DMS 273 (cell line): ENCODE results near the gene VPS26B.
A peak's percentile ranks its signal among the peaks of the same experiment; 100 is the strongest.

ENCODE experiments used
- DNase-seq: peaks from one replicate; lab custom pipeline; 2025; ENCODE audit not compliant: unreplicated experiment; lab: John Stamatoyannopoulos, UW

VPS26B gene

GRCh38 chr11:134231958-134232659, 7.6 kb downstream of the VPS26B start:
- no peak for DNase-seq

- DNase-seq = no peak
Observed at GRCh38 chr11:134233729-134234179, 9.3 kb downstream of the VPS26B start.

- DNase-seq = no peak
Observed at GRCh38 chr11:134235399-134235798, 10.9 kb downstream of the VPS26B start.

- DNase-seq = no peak
Observed at GRCh38 chr11:134236834-134237556, 12.5 kb downstream of the VPS26B start.

- DNase-seq = no peak
Observed at GRCh38 chr11:134237557-134237922, 13.1 kb downstream of the VPS26B start.

- no peak for DNase-seq
Observed at GRCh38 chr11:134238956-134239355, 14.5 kb downstream of the VPS26B start.

- DNase-seq = no peak
Observed at GRCh38 chr11:134240592-134240991, 16.1 kb downstream of the VPS26B start.

- DNase-seq = no peak
Observed at GRCh38 chr11:134242376-134242775, 17.9 kb downstream of the VPS26B start.

GRCh38 chr11:134243913-134244312, 19.4 kb downstream of the VPS26B start:
- no peak for DNase-seq

- DNase-seq = peak; percentile 10
Observed at GRCh38 chr11:134244593-134244992, 20.1 kb downstream of the VPS26B start.

GRCh38 chr11:134245434-134245833, 21.0 kb downstream of the VPS26B start:
- DNase-seq = no peak

- DNase-seq = no peak
Observed at GRCh38 chr11:134246100-134246499, 21.6 kb downstream of the VPS26B start.

- DNase-seq = no peak
Observed at GRCh38 chr11:134246678-134247077, 22.2 kb downstream of the VPS26B start.

GRCh38 chr11:134248910-134249480, 24.5 kb downstream of the VPS26B start:
- DNase-seq = no peak

GRCh38 chr11:134250246-134250645, 25.8 kb downstream of the VPS26B start:
- no peak for DNase-seq

- DNase-seq = no peak
Observed at GRCh38 chr11:134250675-134251074, 26.2 kb downstream of the VPS26B start.

- DNase-seq = peak; percentile 72
Observed at GRCh38 chr11:134252346-134253187, 28.1 kb downstream of the VPS26B start.

- peak; percentile 98 for DNase-seq
Observed at GRCh38 chr11:134253188-134253993, 28.9 kb downstream of the VPS26B start, which contains the start of the genes ACAD8 and THYN1. TSS of gene ACAD8 (plus strand) at chr11:134253568. CDS start at chr11:134253601, 33 bp downstream. TSS of gene THYN1 (minus strand) at chr11:134253352. CDS start at chr11:134252882, 470 bp downstream.

- DNase-seq = no peak
Observed at GRCh38 chr11:134254433-134255183, 30.1 kb downstream of the VPS26B start.
